Fibroblast of villous mesenchyme (primary cell): ENCODE data around the gene FAM219A. TPM values are rescaled to one million over a fixed set of nuclear protein-coding genes. Genes with fewer than 3 reads are reported as not detected.

Experiments
- DNase-seq: peaks from one replicate; pipeline ENCODE4 v3.0.0-alpha.2; 2010; ENCODE audit warnings: low read depth
- H3K4me3 ChIP-seq: 2 replicates; pipeline ENCODE4 v1.5.1; 2011; ENCODE audit warnings: low read depth, mild to moderate bottlenecking, low read length
- CTCF ChIP-seq: IDR thresholded peaks from 2 replicates; pipeline ENCODE4 v1.5.1; 2012; ENCODE audit warnings: low read depth, mild to moderate bottlenecking, low read length; ENCODE audit not compliant: insufficient read depth
- total RNA-seq: library from RNA; depleted of rRNA; stranded (reverse); fragments of >200 nt; gene quantifications from 2 replicates; pipeline ENCODE4 v1.2.3, GENCODE V29; 2012

Gene FAM219A
- total RNA-seq, 1 donor = 9.9 TPM

DNA sequence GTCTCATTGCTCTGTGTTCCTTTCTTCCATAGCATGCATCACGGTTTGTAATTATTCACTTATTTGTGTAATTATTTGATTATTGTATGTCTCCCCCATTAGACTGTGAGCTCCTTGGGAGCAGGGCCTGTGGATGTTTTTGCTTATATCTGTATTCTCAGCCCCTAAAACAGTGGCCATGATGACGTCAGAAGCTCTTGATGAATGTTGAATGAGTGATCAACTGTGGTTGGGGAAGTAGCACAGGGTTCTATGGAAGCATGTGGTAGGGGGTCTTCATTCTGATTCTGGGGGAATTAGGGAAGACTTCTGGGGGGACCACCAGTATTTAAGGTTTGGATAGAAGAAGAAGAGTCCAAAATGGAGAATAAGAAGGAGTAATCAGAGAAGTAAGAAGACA lies 6.2 kb upstream of the FAM219A start:
- DNase-seq = no peak
- TF ChIP-seq CTCF = no peak
- no peak overlapping the region for H3K4me3 ChIP-seq

GRCh38 chr9:34463901-34464232 lies 5.5 kb upstream of the FAM219A start:
- no peak overlapping the region for H3K4me3 ChIP-seq
- no peak for DNase-seq
- no peak for TF ChIP-seq CTCF

GRCh38 chr9:34463098-34463900 lies 4.9 kb upstream of the FAM219A start:
- peak; percentile 63 for DNase-seq
- TF ChIP-seq CTCF = no peak
- no peak overlapping the region for H3K4me3 ChIP-seq

- no peak for TF ChIP-seq CTCF
- DNase-seq = no peak
Observed at GRCh38 chr9:34459941-34460340, 1.6 kb upstream of the FAM219A start.

DNA sequence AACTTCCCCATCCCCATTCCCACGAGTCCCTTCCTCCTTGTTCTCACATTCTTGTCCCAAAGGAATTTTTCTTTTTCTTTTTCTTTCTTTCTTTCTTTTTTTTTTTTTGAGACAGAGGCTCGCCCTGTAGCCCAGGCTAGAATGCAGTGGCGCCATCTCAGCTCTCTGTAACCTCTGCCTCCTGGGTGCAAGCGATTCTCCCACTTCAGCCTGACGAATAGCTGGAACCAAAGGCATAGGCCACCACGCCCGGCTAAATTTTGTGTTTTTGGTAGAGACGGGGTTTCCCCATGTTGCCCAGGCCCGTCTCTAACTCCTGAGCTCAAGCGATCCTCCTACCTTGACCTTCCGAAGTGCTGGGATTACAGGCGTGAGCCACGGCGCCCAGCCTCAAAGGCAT lies 986 bp upstream of the FAM219A start:
- no peak for TF ChIP-seq CTCF
- DNase-seq = no peak
- no peak overlapping the region for H3K4me3 ChIP-seq

More at GRCh38 chr9:34459941-34460340, 1.6 kb upstream of the FAM219A start:
- H3K4me3 ChIP-seq = no peak overlapping the region

GRCh38 chr9:34458959-34459340 lies 580 bp upstream of the FAM219A start:
- H3K4me3 ChIP-seq = peak overlapping the region; percentile 47
- no peak for DNase-seq
- no peak for TF ChIP-seq CTCF
